Measurements from ENCODE around the gene POC1B.

Gene POC1B

GRCh38 chr12:89370850-89371249 is 155.0 kb downstream of the POC1B start:
- in situ Hi-C loops (cut with MboI; ENCODE audit: low pct_unique_long_range_greater_than_20kb, low sequenced_read_pairs, unreplicated experiment), result no loop called here
- TF ChIP-seq CTCF (IDR thresholded peaks at IDR 0.05; ENCODE audit: extremely low read depth, insufficient read depth, missing control alignments), result no peak
- DNase-seq (ENCODE audit: low spot score), result no peak

- no peak for TF ChIP-seq CTCF (IDR thresholded peaks at IDR 0.05; ENCODE audit: extremely low read depth, insufficient read depth, missing control alignments)
- in situ Hi-C loops (cut with MboI; ENCODE audit: low pct_unique_long_range_greater_than_20kb, low sequenced_read_pairs, unreplicated experiment), result no loop called here
- no peak for DNase-seq (ENCODE audit: low spot score)
Observed at GRCh38 chr12:89370421-89370831, 155.4 kb downstream of the POC1B start.

Measured in GM13977 (cell line).